Erythroblast (primary cell): ENCODE data around the gene AKAP8L.

Experiments
- DNase-seq, 2 experiments: peaks; one replicate each; lab custom pipeline; 2025; lab: John Stamatoyannopoulos, UW
- GATA1 ChIP-seq: IDR thresholded peaks from 2 replicates; pipeline ENCODE4 v1.6.1; 2011; ENCODE audit warnings: low read depth, mild to moderate bottlenecking, control low read depth, low read length, moderate library complexity
- POLR2A ChIP-seq: IDR thresholded peaks from 2 replicates; pipeline ENCODE4 v1.6.1; 2011; ENCODE audit warnings: mild to moderate bottlenecking, low read length

The AKAP8L gene

GRCh38 chr19:15418579-15419412 is at the start of gene AKAP8L:
AKAP8L (minus strand) TSS chr19:15418988; CDS start chr19:15418923, 65 bp downstream.
- DNase-seq = peak; percentile 99 to 100
- TF ChIP-seq GATA1 = no peak
- peak; percentile 94 for TF ChIP-seq POLR2A

DNA sequence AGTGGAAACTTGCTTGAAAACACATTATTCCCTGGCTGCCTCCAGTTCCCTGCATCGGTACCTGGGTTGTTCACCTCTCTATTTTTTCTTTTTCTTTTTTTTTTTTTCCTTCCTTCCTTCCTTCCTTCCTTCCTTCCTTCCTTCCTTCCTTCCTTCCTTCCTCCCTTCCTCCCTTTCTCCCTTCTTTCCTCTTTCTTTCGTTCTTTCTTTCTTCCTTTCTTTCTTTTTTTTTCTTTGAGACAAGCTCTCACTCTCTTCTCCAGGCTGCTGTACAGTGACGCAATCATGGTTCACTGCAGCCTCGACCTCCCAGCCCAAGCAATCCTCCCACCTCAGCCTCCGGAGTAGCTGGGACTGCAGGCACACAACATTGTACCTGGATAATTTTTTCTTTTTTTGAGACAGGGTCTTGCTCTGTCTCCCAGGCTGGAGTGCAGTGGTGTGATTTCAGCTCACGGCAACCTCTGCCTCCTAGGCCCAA is 49.0 kb upstream of the AKAP8L start:
- DNase-seq = no peak
- no peak for TF ChIP-seq GATA1
- TF ChIP-seq POLR2A = no peak

GRCh38 chr19:15466851-15467733 is 48.3 kb upstream of the AKAP8L start:
- TF ChIP-seq POLR2A = no peak
- no peak for TF ChIP-seq GATA1
- peak in 1 of 2 experiments; percentile 29 for DNase-seq

- TF ChIP-seq GATA1 (no peak), POLR2A (no peak)
- DNase-seq = no peak
Measured at GRCh38 chr19:15464394-15465385, 45.9 kb upstream of the AKAP8L start, which contains the start of gene RASAL3. RASAL3 (minus strand) TSS chr19:15464544; CDS start chr19:15464358, 186 bp downstream.

DNA sequence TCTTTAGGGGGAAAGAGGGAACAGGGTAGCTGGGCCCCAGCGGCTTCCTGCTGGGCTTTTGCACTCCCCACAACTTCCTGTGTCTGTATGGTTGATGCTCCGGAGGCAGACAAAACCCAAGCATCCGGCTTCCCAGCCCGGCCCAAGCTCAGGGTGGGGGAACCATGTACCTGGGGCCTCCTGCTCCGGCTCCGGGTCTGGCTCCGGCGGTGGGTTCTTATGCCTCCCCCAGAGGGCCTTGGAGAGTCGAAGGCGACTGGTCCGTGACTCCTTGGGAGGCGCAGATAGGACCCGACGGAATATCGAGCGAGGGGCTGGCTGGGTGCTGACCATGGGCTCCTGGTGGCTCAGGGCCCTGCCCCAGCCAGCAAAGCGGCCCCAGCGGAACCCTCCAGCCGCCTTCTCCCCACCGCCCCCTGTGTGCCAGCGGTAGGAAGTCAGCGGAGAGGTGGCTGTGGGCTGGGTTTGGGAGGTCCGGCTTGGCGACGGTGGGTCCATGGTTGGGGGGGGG is 45.1 kb upstream of the AKAP8L start:
- no peak for DNase-seq
- TF ChIP-seq POLR2A = peak; percentile 37
- no peak for TF ChIP-seq GATA1

GRCh38 chr19:15461694-15462093 is 42.9 kb upstream of the AKAP8L start:
- no peak for TF ChIP-seq POLR2A
- no peak for TF ChIP-seq GATA1
- DNase-seq = no peak

GRCh38 chr19:15457701-15458484 is 39.1 kb upstream of the AKAP8L start:
- DNase-seq = no peak
- TF ChIP-seq POLR2A = no peak

GRCh38 chr19:15456871-15457700 is 38.3 kb upstream of the AKAP8L start:
- no peak for DNase-seq
- TF ChIP-seq GATA1 (no peak), POLR2A (no peak)

DNA sequence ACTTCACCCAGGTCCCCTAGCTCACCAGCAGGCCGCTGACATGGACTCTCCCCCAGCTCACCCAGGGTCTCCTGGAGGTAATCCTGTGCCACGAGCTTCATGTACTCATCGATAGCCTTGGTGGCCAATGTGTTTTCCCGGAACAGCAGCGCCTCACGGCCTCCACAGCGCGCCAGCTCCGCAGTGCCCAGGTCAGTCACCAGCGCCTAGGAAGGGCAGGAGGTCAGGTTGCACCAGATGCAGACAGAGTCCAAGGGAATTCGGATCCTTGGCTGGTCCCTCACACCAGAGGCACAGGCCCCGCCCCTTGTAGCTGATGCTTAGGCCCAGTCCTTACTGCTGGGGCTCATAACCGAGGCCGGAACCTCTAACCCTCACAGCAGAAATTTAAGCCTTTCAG is 37.7 kb upstream of the AKAP8L start:
- DNase-seq = no peak
- TF ChIP-seq POLR2A = no peak
- TF ChIP-seq GATA1 = no peak

GRCh38 chr19:15455996-15456395 is 37.2 kb upstream of the AKAP8L start:
- no peak for TF ChIP-seq POLR2A
- TF ChIP-seq GATA1 = no peak

More at GRCh38 chr19:15455996-15456395, 37.2 kb upstream of the AKAP8L start:
- no peak for DNase-seq
